Suppressor macrophage treated with lipopolysaccharide for 1 hour (primary cell): Measurements from ENCODE around the gene AK8.
A peak's percentile ranks its signal among the peaks of the same experiment; 100 is the strongest.
"Not testable (repeated sequence)": the region's sequence is repeated elsewhere in the genome, so short reads cannot be mapped to it uniquely, and the experiment has no call there.

Experiments
- DNase-seq, 3 donors: peaks; one replicate each; pipeline ENCODE4 v3.0.0-alpha.2; 2020 to 2022

Gene AK8

GRCh38 chr9:132740526-132741309 is 137.4 kb downstream of the AK8 start:
- no peak for DNase-seq

- DNase-seq, result no peak
Measured at GRCh38 chr9:132739710-132740310, 138.3 kb downstream of the AK8 start.

GRCh38 chr9:132733260-132733815 is 144.7 kb downstream of the AK8 start:
- no peak for DNase-seq

- DNase-seq, result no peak
Measured at GRCh38 chr9:132732326-132733259, 145.5 kb downstream of the AK8 start.

- no peak for DNase-seq
Measured at GRCh38 chr9:132731230-132731629, 146.9 kb downstream of the AK8 start.

- no peak for DNase-seq
Measured at GRCh38 chr9:132730054-132731033, 147.7 kb downstream of the AK8 start.

GRCh38 chr9:132729235-132729890 is 148.7 kb downstream of the AK8 start:
- no peak for DNase-seq

GRCh38 chr9:132728497-132728896 is 149.6 kb downstream of the AK8 start:
- DNase-seq, result no peak

GRCh38 chr9:132728071-132728470 is 150.0 kb downstream of the AK8 start:
- no peak for DNase-seq

GRCh38 chr9:132726576-132727130 is 151.4 kb downstream of the AK8 start:
- peak; percentile 52 to 67 (median 54) for DNase-seq

GRCh38 chr9:132725306-132725705 is 152.8 kb downstream of the AK8 start:
- no peak for DNase-seq

GRCh38 chr9:132723809-132724208 is 154.3 kb downstream of the AK8 start:
- DNase-seq, result no peak

GRCh38 chr9:132722564-132723065 is 155.5 kb downstream of the AK8 start:
- DNase-seq, result no peak

GRCh38 chr9:132721661-132722060 is 156.4 kb downstream of the AK8 start:
- DNase-seq, result no peak

- not testable (repeated sequence) for DNase-seq
Measured at GRCh38 chr9:132718381-132718928, 159.6 kb downstream of the AK8 start.

GRCh38 chr9:132717326-132717945 is 160.6 kb downstream of the AK8 start:
- no peak for DNase-seq

GRCh38 chr9:132716007-132716406 is 162.1 kb downstream of the AK8 start:
- no peak for DNase-seq

GRCh38 chr9:132712753-132713152 is 165.3 kb downstream of the AK8 start:
- DNase-seq, result no peak

GRCh38 chr9:132711846-132712245 is 166.2 kb downstream of the AK8 start:
- DNase-seq, result no peak

- DNase-seq, result not testable (repeated sequence)
Measured at GRCh38 chr9:132711152-132711551, 166.9 kb downstream of the AK8 start.
